Measurements from ENCODE around the gene NMRK1. TPM values are rescaled to one million over a fixed set of nuclear protein-coding genes. Genes with fewer than 3 reads are reported as not detected.

NMRK1 gene
- total and polyA plus RNA-seq, 3 donors from 2014 or later: 13.8 to 22.4 (median 21.3) TPM

- no peak for TF ChIP-seq POLR2A (IDR thresholded peaks at IDR 0.05)
- TF ChIP-seq CTCF (IDR thresholded peaks at IDR 0.05): no peak
- no peaks in the 10 kb centered on the region for H3K9me3 ChIP-seq
- H3K4me3 ChIP-seq: no peak overlapping the region
- H3K27ac ChIP-seq: no peak overlapping the region
- no peak for DNase-seq
- H3K36me3 ChIP-seq (ENCODE audit: low read depth, missing control alignments): no peaks in the 10 kb centered on the region
- H3K27me3 ChIP-seq: no peaks in the 10 kb centered on the region
- WGBS, 2 donors: 70 to 73% methylated on average over 5 of the region's 5 CpGs
- H3K4me1 ChIP-seq: peaks cover 6% of the 10 kb centered on the region
- intact Hi-C loops (cut with DNase I; ENCODE audit: low total_unique reads): no loop called here
Observed at GRCh38 chr9:75084081-75084672, 3.8 kb downstream of the NMRK1 start.

GRCh38 chr9:75083188-75083970, 4.6 kb downstream of the NMRK1 start:
- no peak for DNase-seq
- no peak overlapping the region for H3K4me3 ChIP-seq
- peaks cover 6% of the 10 kb centered on the region for H3K4me1 ChIP-seq
- H3K36me3 ChIP-seq (ENCODE audit: low read depth, missing control alignments): no peaks in the 10 kb centered on the region
- no peaks in the 10 kb centered on the region for H3K9me3 ChIP-seq
- WGBS, 2 donors: 73 to 74% methylated on average over 12 of the region's 12 CpGs
- TF ChIP-seq CTCF (IDR thresholded peaks at IDR 0.05) (no peak), POLR2A (IDR thresholded peaks at IDR 0.05) (no peak)
- intact Hi-C loops (cut with DNase I; ENCODE audit: low total_unique reads): no loop called here
- no peak overlapping the region for H3K27ac ChIP-seq
- H3K27me3 ChIP-seq: no peaks in the 10 kb centered on the region

GRCh38 chr9:75081632-75082031, 6.3 kb downstream of the NMRK1 start:
- H3K27ac ChIP-seq: no peak overlapping the region
- H3K4me1 ChIP-seq: peaks cover 5% of the 10 kb centered on the region
- WGBS, 2 donors: 0 to 92% methylated on average over 2 of the region's 2 CpGs
- no peak overlapping the region for H3K4me3 ChIP-seq
- no peak for DNase-seq
- TF ChIP-seq POLR2A (IDR thresholded peaks at IDR 0.05): no peak
- TF ChIP-seq CTCF (IDR thresholded peaks at IDR 0.05): no peak
- intact Hi-C loops (cut with DNase I; ENCODE audit: low total_unique reads): no loop called here
- H3K9me3 ChIP-seq: no peaks in the 10 kb centered on the region
- no peaks in the 10 kb centered on the region for H3K36me3 ChIP-seq (ENCODE audit: low read depth, missing control alignments)
- H3K27me3 ChIP-seq: no peaks in the 10 kb centered on the region

- Histone ChIP-seq H3K4me3 (no peak overlapping the region), H3K27me3 (no peaks in the 10 kb centered on the region), H3K36me3 (ENCODE audit: low read depth, missing control alignments) (no peaks in the 10 kb centered on the region), H3K9me3 (no peaks in the 10 kb centered on the region), H3K27ac (no peak overlapping the region), H3K4me1 (no peaks in the 10 kb centered on the region)
- TF ChIP-seq CTCF (IDR thresholded peaks at IDR 0.05): no peak
- no peak for TF ChIP-seq POLR2A (IDR thresholded peaks at IDR 0.05)
- WGBS, 2 donors: 91 to 96% methylated on average over 4 of the region's 4 CpGs
- DNase-seq: no peak
- intact Hi-C loops (cut with DNase I; ENCODE audit: low total_unique reads): loop anchor here (10.0 kb wide), 1 partner anchor 298 kb away; no protein-coding TSS in a partner anchor
Observed at GRCh38 chr9:75072895-75073294, 15.1 kb downstream of the NMRK1 start.

Data from testis (tissue), 3 donors.